Left ventricle myocardium inferior (tissue), 1 donor: ENCODE measurements around the gene INSYN2B. TPM values are rescaled to one million over a fixed set of nuclear protein-coding genes. Genes with fewer than 3 reads are reported as not detected.

Experiments
- DNase-seq: peaks from one replicate; pipeline ENCODE4 v3.0.0-alpha.2; 2020
- H3K27ac ChIP-seq: fragments of 200-600 bp; replicated peaks from 2 replicates; pipeline ENCODE4 v1.8.0; 2021
- H3K27me3 ChIP-seq: fragments of 200-600 bp; 2 replicates; pipeline ENCODE4 v1.8.0; 2021; ENCODE audit warnings: low read depth
- H3K36me3 ChIP-seq: fragments of 200-600 bp; 2 replicates; pipeline ENCODE4 v1.8.0; 2021
- H3K4me1 ChIP-seq: fragments of 200-600 bp; 2 replicates; pipeline ENCODE4 v1.8.0; 2021
- H3K4me3 ChIP-seq: fragments of 200-600 bp; 2 replicates; pipeline ENCODE4 v1.8.0; 2021; ENCODE audit warnings: mild to moderate bottlenecking, moderate library complexity
- H3K9me3 ChIP-seq: fragments of 200-600 bp; replicated peaks from 2 replicates; pipeline ENCODE4 v1.8.0; 2021
- CTCF ChIP-seq: fragments of 200-600 bp; IDR thresholded peaks from 2 replicates; pipeline ENCODE4 v1.8.0; 2021; ENCODE audit warnings: antibody characterized with exemption, mild to moderate bottlenecking, borderline replicate concordance
- intact Hi-C: fragments of 100-400 bp; cut with micrococcal nuclease; formaldehyde crosslinking; loops from one replicate; pipeline ENCODE4 v1.11.0; 2022
- total RNA-seq: library from RNA; stranded (reverse); fragmentation: NEBNext Ultra II Directional; extraction: Animal tissue kit (Norgen Biotek cat#: 25700); gene quantifications from one replicate; pipeline ENCODE4 v1.2.1, GENCODE V29; 2021
- donor health status: DM: no; HTN: yes; CAD: no; lungs with severe emphysema.

INSYN2B gene
- total RNA-seq, 1 donor from 2014 or later: 0.08 TPM

GRCh38 chr5:169905017-169905416, 75.3 kb downstream of the INSYN2B start:
- intact Hi-C loops: no loop called here
- Histone ChIP-seq H3K4me1 (no peaks in the 10 kb centered on the region), H3K9me3 (no peaks in the 10 kb centered on the region), H3K27ac (no peak overlapping the region), H3K36me3 (no peaks in the 10 kb centered on the region), H3K27me3 (no peaks in the 10 kb centered on the region), H3K4me3 (no peak overlapping the region)
- no peak for DNase-seq
- TF ChIP-seq CTCF: no peak

- no peaks in the 10 kb centered on the region for H3K4me1 ChIP-seq
- no peak overlapping the region for H3K27ac ChIP-seq
- H3K27me3 ChIP-seq: no peaks in the 10 kb centered on the region
- no peaks in the 10 kb centered on the region for H3K36me3 ChIP-seq
- DNase-seq: no peak
- H3K9me3 ChIP-seq: no peaks in the 10 kb centered on the region
- no peak for TF ChIP-seq CTCF
- no peak overlapping the region for H3K4me3 ChIP-seq
- intact Hi-C loops: no loop called here
Observed at GRCh38 chr5:169904508-169904907, 75.8 kb downstream of the INSYN2B start.

- no peak overlapping the region for H3K4me3 ChIP-seq
- no peak for TF ChIP-seq CTCF
- intact Hi-C loops: no loop called here
- H3K27me3 ChIP-seq: no peaks in the 10 kb centered on the region
- H3K4me1 ChIP-seq: no peaks in the 10 kb centered on the region
- H3K9me3 ChIP-seq: no peaks in the 10 kb centered on the region
- DNase-seq: no peak
- no peak overlapping the region for H3K27ac ChIP-seq
- no peaks in the 10 kb centered on the region for H3K36me3 ChIP-seq
Observed at GRCh38 chr5:169904059-169904458, 76.2 kb downstream of the INSYN2B start.

GRCh38 chr5:169901896-169902295, 78.4 kb downstream of the INSYN2B start:
- TF ChIP-seq CTCF: no peak
- no peaks in the 10 kb centered on the region for H3K4me1 ChIP-seq
- no peaks in the 10 kb centered on the region for H3K27me3 ChIP-seq
- H3K36me3 ChIP-seq: no peaks in the 10 kb centered on the region
- no peaks in the 10 kb centered on the region for H3K9me3 ChIP-seq
- no peak for DNase-seq
- no peak overlapping the region for H3K27ac ChIP-seq
- H3K4me3 ChIP-seq: no peak overlapping the region
- intact Hi-C loops: no loop called here

DNA sequence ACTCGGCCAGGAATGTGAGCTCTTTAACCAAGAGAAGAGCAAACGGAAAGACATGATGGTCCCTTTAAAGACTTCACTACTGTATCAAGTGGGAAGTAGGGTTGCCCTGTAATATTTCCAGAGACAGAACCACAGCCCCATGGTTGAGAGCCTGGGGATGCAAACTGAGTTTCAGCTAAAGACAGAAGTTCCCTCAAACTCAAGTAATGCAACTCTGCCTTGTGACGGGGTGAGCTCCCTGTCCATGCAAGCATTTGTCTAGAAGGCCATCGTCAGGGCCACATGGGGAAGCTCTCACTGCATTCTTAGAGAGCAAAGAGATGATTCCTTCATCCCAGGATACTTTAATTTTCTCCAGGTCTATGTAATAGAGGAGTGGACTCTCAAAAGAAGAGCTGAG, 82.8 kb downstream of the INSYN2B start:
- no peak overlapping the region for H3K27ac ChIP-seq

More for the DNA sequence above, 82.8 kb downstream of the INSYN2B start:
- Histone ChIP-seq H3K9me3 (no peaks in the 10 kb centered on the region), H3K4me3 (no peak overlapping the region), H3K27me3 (peaks cover 10% of the 10 kb centered on the region), H3K4me1 (no peaks in the 10 kb centered on the region), H3K36me3 (no peaks in the 10 kb centered on the region)
- intact Hi-C loops: no loop called here
- TF ChIP-seq CTCF: no peak
- no peak for DNase-seq
